ENCODE data around the gene ESAM.

The ESAM gene

DNA sequence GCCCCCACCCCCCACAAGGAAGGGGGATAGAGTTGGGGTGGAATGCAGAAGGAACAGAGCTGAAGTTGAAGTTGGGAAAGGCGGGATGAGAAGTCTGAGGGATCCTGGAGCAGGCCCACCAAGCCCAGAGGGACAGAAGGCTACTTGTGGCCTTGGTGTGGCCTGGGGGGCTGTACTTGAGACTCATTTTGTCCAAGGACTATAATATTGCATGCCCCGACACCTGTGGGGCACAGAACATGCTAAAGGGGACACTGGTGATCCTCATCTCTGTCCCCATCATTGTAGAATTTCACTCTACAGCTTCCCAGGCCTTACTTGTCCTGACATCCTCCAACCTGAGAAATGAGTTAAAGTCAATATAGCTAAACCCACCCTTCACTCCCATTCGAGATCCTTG lies 1.3 kb downstream of the ESAM start:
- H3K4me3 ChIP-seq (ENCODE audit: low read length), result no peak overlapping the region
- TF ChIP-seq CTCF (conservative IDR thresholded peaks at IDR 0.05; ENCODE audit: low read length), result no peak
- no peak for DNase-seq (ENCODE audit: low read depth)

GRCh38 chr11:124760205-124760652 lies 1.9 kb downstream of the ESAM start:
- H3K4me3 ChIP-seq (ENCODE audit: low read length), result no peak overlapping the region
- DNase-seq (ENCODE audit: low read depth), result no peak
- no peak for TF ChIP-seq CTCF (conservative IDR thresholded peaks at IDR 0.05; ENCODE audit: low read length)

DNA sequence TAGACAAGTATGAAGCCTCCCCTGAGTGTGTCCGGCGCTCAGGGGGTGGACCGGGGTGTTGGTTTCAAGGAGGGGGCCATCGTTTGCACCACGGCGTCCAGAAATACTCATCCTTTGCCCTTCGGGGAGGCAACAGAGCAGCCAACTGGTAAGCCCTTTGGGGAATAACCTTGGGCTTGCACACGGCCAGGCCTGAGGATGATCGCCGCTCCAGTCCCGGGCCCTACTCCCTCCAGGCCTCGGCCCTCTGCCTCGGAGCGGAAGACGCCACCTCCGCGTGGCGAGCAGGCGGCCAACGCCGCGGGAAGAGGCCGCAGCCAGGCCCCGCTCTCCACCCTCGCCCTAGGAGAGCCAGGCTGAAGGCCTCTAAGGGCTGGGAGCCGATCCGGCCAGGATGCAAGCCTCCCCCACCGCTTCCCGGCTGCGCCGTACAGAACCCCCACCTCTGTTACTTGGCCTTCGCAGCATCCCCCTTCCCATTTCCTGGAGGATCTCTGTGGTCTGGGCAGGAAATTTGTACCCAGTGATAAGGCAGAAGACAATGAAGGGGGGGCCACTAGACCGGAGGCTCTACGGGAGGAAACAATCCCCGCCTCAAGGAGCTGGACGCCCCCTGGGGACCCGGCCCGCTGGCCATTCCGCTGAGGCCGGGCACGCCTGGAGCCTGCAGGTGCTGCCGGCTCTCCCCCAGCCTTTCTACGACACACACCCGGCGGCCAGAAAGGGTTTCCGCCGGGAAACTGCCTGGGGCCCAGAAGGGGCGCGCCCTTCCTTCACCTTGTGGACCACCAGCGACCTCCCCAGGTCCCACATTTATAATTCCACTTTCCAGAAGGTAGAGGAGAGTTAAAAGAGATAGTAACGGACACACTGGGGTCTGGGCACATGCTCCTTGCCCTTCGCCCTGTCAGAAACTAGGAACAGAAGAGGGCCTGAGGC lies 2.6 kb downstream of the ESAM start:
- no peak for TF ChIP-seq CTCF (conservative IDR thresholded peaks at IDR 0.05; ENCODE audit: low read length)
- H3K4me3 ChIP-seq (ENCODE audit: low read length), result no peak overlapping the region; the same call in 1 of the 2 replicates
- no peak for DNase-seq (ENCODE audit: low read depth)

DNA sequence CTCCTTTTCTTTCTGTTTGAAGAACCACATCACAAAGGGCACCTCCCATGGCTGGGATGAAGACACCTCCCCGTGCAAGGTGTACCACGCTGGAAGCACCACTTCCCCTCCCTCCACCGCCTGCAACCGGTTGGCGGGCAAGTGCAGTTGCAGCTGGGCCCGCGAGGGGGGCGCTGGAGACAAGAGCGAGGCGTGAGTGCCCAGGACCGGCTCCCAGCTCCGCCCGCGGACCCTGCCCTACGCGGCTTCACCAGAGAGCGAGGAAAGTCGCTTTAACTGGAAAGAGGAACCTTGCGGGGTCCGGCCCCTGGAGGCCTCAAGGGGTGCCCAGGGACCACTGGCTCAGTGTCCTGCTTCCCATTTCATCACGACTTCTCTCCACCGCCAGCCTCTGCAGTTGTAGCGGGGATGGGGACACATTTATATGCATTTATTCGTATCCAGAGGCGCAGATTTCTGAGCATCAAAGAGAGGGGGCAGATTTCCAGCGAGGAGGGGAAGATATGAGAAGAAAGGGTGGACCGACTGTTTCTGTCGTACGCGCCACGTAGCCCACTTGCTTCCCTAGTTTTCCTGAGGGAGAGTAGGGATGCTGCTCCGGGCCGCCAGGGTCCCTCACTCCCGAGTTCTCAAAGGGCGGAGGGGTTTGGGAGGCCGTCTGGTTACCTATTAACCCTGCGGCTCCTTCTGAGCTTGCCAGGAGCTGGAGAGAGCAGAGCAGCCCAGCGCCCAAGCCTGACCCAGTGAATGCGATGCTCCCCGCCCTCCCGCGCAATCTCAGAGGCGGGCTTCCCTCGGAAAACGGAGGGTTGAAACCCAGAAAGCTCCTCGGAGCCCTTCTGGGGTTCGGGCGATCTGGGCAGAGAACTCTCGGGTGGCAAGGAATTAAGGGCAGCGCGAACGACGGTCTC lies 3.5 kb downstream of the ESAM start:
- TF ChIP-seq CTCF (conservative IDR thresholded peaks at IDR 0.05; ENCODE audit: low read length), result peak; percentile 62
- H3K4me3 ChIP-seq (ENCODE audit: low read length), result peak overlapping the region; percentile 45
- DNase-seq (ENCODE audit: low read depth), result peak; percentile 44

DNA sequence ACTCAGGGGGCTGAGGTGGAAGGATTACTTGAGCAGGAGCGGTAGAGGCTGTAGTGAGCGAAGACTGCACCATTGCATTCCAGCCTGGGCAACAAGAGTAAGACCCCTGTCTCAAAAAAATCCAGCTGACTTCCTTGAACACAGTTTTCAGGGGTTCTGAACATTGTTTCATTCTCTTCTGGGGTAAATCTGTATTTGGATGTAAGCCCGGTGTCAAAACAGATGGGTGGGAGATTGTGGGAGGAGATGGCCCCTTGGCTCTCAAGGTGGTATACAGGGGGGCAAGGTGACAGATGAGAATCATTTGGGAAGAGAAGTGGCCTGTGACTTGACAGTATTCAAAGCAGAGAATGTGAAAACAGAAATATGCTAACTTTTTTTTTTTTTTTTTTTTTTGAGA lies 4.8 kb downstream of the ESAM start:
- DNase-seq (ENCODE audit: low read depth), result no peak
- H3K4me3 ChIP-seq (ENCODE audit: low read length), result no peak overlapping the region
- no peak for TF ChIP-seq CTCF (conservative IDR thresholded peaks at IDR 0.05; ENCODE audit: low read length)

- DNase-seq (ENCODE audit: low read depth), result no peak
These were observed 5.3 kb downstream of the ESAM start for GRCh38 chr11:124756753-124757227.

More at GRCh38 chr11:124756753-124757227, 5.3 kb downstream of the ESAM start:
- no peak overlapping the region for H3K4me3 ChIP-seq (ENCODE audit: low read length)
- no peak for TF ChIP-seq CTCF (conservative IDR thresholded peaks at IDR 0.05; ENCODE audit: low read length)
